Lower leg skin (tissue), 4 donors: ENCODE data around the gene ERC2. TPM values are rescaled to one million over a fixed set of nuclear protein-coding genes. Genes with fewer than 3 reads are reported as not detected.

ENCODE experiments used
- DNase-seq, 2 donors: peaks; one replicate each; pipeline ENCODE4 v3.0.0-alpha.2; 2019; ENCODE audit warnings: low spot score in 2 of 2
- H3K4me3 ChIP-seq: fragments of 200-600 bp; sonication (generic); 2 replicates; pipeline ENCODE4 v1.5.1; 2017; ENCODE audit warnings: mild to moderate bottlenecking, low read depth; ENCODE audit not compliant: poor library complexity, severe bottlenecking
- POLR2A ChIP-seq, 2 donors: fragments of 450-650 bp; IDR thresholded peaks; one replicate each; pipeline ENCODE4 v1.6.1; 2016 to 2017; ENCODE audit warnings: antibody characterized with exemption in 2 of 2, mild to moderate bottlenecking in 1 of 2, moderate library complexity in 1 of 2
- WGBS, 2 donors: methylation state at CpG; one replicate each; pipeline ENCODE4 v1.1.5; 2018; 5-methylcytosine and 5-hydroxymethylcytosine counted together
- intact Hi-C: fragments of 100-400 bp; cut with DNase I; formaldehyde crosslinking; loops from one replicate; pipeline ENCODE4 v1.15.0; 2023; ENCODE audit warnings: low total_unique reads
- total RNA-seq, 4 donors: library from RNA; depleted of rRNA; stranded (reverse); fragments of >200 nt; gene quantifications; one replicate each; pipeline ENCODE4 v1.1.0, GENCODE V29; 2016
- TF ChIP-seq, protein P1 (sequence below), 3 donors: fragments of 450-650 bp; IDR thresholded peaks; one replicate each; pipeline ENCODE4 v1.5.1; 2016; ENCODE audit warnings: antibody characterized with exemption in 3 of 3, mild to moderate bottlenecking in 3 of 3, moderate library complexity in 2 of 3

ERC2 gene
- total RNA-seq, 4 donors from 2014 or later, result 0.23 to 1.3 (median 0.42) TPM; not detected in 1

DNA sequence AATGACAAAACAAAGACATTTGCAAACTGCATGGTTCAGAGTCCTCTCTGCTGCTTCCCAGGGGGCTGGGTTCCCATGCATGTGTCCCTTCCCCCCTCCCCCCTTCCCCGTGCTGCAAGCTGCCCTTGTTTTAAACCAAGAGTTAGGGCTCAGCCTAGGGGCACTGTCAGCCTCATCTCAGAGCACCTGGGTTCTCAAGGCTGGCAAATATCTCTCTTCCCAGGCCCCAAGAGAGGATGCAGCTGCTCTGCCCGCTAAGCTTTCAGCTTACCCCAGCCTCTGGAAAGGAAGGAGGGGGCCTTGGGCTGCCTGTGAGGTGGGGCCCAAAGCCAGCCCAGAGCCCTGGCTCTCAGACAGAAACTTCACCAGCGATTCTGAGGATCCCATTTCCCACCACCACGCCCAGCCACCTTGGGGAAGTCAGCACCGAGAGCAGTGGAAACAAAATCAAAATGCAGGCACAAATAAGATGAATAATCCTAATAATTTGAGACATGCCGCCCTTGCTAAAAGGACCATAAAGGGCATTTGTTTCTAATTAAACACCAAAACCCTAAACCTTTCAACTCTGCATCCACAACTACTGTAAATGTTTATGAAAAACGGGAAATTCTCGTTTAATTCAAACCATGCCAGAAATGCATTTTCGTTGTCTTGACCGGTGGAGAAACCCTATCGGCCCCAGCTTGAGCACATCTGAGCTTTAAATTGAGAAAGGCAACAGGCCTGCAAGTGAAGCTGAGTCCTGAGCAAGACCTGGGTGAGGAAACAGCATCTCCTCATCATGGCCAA, 913.4 kb downstream of the ERC2 start:
- 73 to 75% methylated on average over 11 of the region's 11 CpGs for WGBS, 2 donors
- DNase-seq, result no peak
- no peak overlapping the region for H3K4me3 ChIP-seq
- no peak for TF ChIP-seq POLR2A (IDR thresholded peaks at IDR 0.05)
- TF ChIP-seq, protein P1, sequence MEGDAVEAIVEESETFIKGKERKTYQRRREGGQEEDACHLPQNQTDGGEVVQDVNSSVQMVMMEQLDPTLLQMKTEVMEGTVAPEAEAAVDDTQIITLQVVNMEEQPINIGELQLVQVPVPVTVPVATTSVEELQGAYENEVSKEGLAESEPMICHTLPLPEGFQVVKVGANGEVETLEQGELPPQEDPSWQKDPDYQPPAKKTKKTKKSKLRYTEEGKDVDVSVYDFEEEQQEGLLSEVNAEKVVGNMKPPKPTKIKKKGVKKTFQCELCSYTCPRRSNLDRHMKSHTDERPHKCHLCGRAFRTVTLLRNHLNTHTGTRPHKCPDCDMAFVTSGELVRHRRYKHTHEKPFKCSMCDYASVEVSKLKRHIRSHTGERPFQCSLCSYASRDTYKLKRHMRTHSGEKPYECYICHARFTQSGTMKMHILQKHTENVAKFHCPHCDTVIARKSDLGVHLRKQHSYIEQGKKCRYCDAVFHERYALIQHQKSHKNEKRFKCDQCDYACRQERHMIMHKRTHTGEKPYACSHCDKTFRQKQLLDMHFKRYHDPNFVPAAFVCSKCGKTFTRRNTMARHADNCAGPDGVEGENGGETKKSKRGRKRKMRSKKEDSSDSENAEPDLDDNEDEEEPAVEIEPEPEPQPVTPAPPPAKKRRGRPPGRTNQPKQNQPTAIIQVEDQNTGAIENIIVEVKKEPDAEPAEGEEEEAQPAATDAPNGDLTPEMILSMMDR (IDR thresholded peaks at IDR 0.05), result no peak
- intact Hi-C loops, result loop anchor here (5.0 kb wide), 1 partner anchor 1323 kb away; no protein-coding TSS in a partner anchor

DNA sequence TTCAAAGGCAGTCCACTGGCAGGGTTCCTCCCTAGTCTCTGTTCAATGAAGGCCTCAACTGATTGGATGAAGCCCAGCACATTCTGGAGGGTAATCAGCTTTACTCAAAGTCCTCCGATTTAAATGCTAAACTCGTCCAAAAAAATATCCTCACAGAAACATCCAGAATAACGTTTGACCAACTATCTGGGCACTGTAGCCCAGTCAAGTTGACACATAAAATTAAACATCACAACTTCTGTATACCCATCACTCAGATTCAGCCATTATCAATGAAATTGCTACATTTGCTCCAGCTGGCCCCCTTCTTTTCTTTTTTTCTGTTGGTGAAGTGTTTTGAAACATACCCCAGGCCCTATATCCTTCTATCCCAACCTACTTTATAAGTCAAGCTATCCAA, 916.6 kb downstream of the ERC2 start:
- WGBS, 2 donors, result 92 to 100% methylated on average over 3 of the region's 3 CpGs
- intact Hi-C loops, result no loop called here
- TF ChIP-seq, protein P1 (IDR thresholded peaks at IDR 0.05), result no peak
- no peak for TF ChIP-seq POLR2A (IDR thresholded peaks at IDR 0.05)
- no peak overlapping the region for H3K4me3 ChIP-seq
- DNase-seq, result no peak

DNA sequence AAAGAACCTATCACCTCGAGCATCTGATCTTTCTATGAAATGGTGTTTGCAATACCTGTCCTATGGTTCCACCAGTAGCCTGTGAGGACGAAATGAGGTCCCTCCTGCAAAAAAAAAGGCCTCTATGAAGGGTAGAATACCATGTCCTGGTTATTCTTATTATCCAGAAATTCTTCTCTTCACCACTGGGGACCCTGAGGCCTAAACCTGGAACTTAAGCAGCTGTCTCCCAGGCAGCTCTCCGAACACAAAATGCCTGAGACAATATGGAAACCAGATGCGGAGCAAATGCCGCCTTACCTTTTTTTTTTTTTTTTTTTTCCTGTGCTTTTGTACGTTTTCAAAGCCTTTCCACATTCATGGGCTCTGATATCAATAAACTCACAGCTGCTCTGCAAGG, 919.1 kb downstream of the ERC2 start:
- DNase-seq, result no peak
- intact Hi-C loops, result no loop called here
- no peak for TF ChIP-seq POLR2A (IDR thresholded peaks at IDR 0.05)
- TF ChIP-seq, protein P1 (IDR thresholded peaks at IDR 0.05), result no peak
- 64 to 65% methylated on average over 6 of the region's 6 CpGs for WGBS, 2 donors
- H3K4me3 ChIP-seq, result no peak overlapping the region

DNA sequence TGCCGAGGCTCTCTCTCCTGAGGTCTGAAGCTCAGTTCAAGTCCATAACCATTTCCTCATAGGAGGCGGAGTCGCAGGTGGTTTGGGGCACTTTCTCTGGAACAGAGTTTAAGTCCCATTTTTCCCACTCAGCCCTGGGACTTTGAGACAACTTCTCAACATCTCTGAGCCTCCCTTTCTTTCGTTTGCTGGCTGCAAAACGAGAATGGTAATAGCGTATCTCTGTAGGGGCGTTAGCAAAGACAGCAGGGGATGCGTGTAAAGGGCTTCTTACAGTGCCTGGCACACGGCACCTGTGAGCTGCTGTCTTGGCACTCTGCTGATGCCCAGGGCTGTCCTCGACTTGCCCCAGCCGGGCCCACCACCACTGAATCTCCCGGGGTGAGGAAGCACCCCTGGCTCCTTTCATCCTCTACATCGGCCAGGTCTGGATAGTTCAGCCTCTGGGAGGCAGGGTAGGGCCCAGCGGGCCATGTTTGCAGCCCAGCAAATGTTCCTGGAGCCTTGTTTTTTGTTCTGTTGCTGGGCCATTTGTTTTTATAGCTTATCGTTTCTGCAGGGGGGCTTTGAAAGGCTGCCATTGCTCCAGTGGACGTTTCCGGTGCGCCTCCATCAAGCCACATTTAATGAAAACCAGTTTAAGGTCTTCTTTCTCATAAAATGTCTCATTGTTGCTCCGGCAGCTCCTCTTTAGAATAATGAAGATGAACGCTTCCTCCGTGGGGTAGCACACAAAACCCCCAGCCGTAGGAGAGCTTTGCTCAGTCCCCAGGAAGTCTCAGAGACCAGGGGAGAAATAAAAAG, 921.2 kb downstream of the ERC2 start:
- no peak overlapping the region for H3K4me3 ChIP-seq
- DNase-seq, result no peak
- WGBS, 2 donors, result 87 to 92% methylated on average over 22 of the region's 22 CpGs
- intact Hi-C loops, result no loop called here
- TF ChIP-seq, protein P1 (IDR thresholded peaks at IDR 0.05), result no peak
- no peak for TF ChIP-seq POLR2A (IDR thresholded peaks at IDR 0.05)

DNA sequence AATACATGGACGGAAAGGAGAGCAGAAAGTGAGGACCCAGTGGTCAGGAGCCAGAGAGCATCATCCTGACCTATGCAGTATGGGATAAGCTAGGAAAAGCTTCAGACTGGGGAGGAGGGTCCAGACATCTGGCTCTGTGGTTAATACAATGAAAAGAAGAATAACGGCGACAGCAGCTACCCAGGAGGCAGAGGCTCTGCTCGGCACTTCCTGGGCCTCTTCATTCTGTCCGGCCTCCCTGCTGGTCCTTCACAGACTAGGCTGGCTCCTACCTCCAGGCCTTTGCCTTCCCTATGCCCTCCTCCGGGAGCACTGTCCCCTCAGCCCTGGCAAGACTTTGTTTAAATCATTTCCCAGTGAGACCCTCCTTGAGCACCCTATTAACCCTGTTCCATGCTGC, 922.3 kb downstream of the ERC2 start:
- no peak overlapping the region for H3K4me3 ChIP-seq
- TF ChIP-seq, protein P1 (IDR thresholded peaks at IDR 0.05), result no peak
- no peak for TF ChIP-seq POLR2A (IDR thresholded peaks at IDR 0.05)
- intact Hi-C loops, result no loop called here
- DNase-seq, result no peak
- WGBS, 2 donors, result 87 to 93% methylated on average over 6 of the region's 6 CpGs
